SIG-M5 (cell line): ENCODE measurements around the gene GRIP1.

ENCODE experiments used
- DNase-seq: peaks from one replicate; lab custom pipeline; 2025; lab: John Stamatoyannopoulos, UW

The GRIP1 gene

GRCh38 chr12:66693901-66694513 is 15.1 kb upstream of the GRIP1 start:
- DNase-seq, result peak; percentile 28

DNA sequence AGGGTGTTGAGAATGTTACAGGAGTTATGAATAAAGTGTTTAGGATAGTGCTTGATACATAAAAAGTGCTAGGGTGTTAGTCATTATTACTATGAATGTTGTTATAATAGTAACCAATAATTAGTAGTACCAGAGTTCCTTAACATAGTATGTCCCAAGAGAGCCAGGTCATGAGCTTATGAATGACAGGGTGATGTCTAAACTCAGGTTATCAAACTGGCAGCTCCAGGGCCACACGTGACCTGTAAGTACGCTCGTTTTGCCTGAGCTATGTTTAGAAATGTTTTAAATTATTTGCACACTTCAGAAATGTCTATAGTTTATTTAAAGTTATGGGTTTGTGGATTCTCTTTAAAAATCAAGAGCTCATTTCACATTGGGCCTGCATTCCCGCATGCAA is 14.1 kb upstream of the GRIP1 start:
- no peak for DNase-seq

DNA sequence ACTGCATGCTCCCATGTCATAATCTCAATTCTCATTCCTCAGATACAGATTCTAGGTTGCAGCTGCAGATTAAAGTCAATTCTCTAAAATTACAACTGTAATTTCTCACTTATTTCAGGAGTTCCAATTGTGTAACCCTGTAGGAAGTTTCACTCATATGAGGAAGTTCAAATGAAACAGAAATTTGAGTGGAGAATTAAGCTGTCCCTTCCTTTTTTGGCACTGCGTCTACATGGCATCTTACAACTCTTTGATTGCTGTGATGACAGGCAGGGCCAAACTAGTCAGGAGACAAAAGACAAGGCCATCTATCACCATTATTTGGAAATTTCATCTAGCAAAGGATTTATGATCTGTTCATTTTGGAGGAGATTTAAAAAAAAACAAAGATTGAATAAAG is 13.3 kb upstream of the GRIP1 start:
- DNase-seq, result no peak

GRCh38 chr12:66688846-66689439 is 10.1 kb upstream of the GRIP1 start:
- no peak for DNase-seq

- no peak for DNase-seq
These were observed 5.3 kb upstream of the GRIP1 start for GRCh38 chr12:66684222-66684621.

- no peak for DNase-seq
These were observed 4.9 kb upstream of the GRIP1 start for GRCh38 chr12:66683822-66684221.

DNA sequence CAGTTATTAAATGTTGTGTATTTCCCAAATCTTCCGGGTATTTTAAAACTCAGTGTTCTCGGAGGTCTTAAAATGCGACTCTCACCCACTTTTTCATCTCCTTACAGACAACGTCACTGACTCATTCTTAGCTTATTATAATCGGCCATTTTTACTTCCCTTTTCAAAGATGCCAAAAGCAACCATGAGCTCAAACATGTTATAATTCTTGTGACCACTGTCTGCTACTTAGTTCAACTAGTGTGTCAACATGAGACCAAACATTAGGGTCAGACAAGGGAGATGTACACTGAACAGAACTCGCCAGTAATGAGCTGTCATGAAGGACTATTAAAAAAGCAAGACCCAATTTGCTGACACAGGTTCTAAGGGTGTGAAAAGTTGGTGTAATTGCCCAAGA is 4.2 kb upstream of the GRIP1 start:
- no peak for DNase-seq

DNA sequence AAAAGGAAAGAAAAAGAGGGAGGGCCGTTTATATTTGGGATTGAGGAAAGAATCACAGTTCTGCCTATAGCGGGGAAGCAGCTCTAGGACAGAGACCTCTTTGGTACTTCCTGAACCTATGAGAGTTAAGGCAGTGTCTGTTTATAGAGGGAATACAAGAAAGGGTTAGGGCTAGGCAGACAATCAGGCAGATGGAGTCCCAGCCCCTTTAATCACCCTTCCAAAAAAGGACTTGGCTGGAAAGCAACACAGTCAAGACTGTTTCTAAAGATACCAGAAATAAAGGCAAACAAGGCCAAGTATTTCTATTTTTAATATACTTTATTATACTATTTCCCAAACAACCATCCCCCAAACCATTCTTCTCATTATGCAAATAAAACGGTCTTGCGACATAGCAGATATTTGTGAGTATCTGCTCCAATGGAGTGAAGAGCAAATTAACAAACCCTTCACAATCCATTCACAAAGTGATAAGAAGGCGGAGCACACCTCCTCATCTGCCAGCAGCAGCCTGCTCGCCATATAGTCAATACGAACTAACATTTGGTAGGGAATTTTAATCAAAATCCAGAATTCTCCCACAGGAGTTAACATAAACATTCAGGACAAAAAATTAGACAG is 697 bp upstream of the GRIP1 start:
- DNase-seq, result no peak

GRCh38 chr12:66676241-66676640 is 2.6 kb downstream of the GRIP1 start:
- no peak for DNase-seq

- DNase-seq, result no peak
These were observed 4.3 kb downstream of the GRIP1 start for GRCh38 chr12:66674495-66675122.

DNA sequence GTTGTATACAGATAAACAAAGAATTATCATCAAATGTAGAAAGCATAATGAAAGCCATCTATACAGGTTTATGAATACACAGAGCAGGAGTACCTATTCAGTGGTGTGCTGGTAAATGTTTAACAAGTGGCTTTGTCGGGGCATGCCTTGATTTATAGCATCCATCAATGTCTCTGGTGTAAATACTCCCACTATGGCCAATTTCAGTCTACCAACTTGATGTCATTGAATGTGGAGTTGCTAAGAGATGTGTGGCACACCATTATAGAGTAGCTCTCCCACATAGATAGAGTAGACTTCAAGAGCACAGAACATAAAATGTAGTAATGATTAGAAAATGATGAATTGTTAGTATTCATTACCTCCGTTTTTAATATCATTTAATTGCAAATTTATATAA is 9.3 kb downstream of the GRIP1 start:
- no peak for DNase-seq

GRCh38 chr12:66668311-66668710 is 10.6 kb downstream of the GRIP1 start:
- DNase-seq, result no peak

DNA sequence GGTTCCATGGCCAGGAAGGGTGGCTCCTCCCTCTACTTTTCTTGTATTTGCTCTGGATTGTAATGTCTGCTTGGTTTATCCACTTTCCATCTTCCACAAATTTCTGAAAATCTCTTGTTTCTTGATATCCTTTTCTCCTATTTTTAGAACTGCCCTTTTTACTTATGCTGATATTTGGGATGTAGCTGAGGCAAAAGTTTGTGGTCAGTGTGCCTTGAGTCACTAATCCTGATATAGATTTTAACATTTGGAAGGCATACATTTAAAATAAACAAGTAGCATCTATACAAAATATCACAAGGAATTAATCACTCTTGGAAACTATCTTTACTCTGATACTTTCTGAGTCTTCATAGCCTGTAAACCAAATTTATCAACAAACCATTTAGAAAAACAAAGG is 11.0 kb downstream of the GRIP1 start:
- DNase-seq, result no peak

- DNase-seq, result no peak
These were observed 12.4 kb downstream of the GRIP1 start for GRCh38 chr12:66666481-66666880.

- no peak for DNase-seq
These were observed 13.4 kb downstream of the GRIP1 start for GRCh38 chr12:66665435-66665985.

DNA sequence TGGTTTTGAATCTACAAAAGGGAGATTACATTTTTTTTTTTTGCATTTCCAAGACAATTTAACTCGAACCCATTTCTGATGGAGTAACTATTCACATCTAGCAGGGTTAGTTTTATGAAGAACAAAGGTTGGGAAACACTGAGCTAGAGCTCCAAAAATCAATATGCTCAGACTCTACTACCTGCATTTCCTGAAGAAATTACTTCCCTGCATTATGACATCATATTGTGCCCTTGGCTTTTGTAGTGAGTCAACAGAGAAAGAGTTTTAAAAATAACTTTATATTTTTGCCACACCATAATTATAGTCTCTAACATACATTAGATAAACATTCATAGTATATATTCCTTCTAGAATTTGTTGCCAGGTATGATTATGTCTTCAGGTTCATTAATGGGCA is 14.8 kb downstream of the GRIP1 start:
- DNase-seq, result no peak

GRCh38 chr12:66663611-66664010 is 15.3 kb downstream of the GRIP1 start:
- DNase-seq, result no peak

DNA sequence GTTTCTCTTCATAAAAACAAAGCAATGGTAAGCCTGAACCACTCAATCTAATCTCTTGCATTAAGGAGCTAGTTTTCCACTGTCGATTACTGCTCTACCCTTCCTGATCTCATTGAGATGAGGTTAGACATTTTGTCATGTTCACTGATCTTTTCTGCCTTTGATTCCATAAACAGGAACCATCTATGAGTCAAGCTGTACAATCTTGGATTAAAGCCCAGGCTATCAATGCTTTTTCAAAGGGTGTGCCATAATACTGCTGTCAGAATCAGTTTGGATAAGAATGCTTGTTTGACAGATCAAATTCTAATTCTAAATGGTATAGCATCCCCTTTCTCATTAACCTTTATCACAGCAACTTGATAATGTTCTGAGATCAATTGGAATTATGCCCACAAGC is 16.1 kb downstream of the GRIP1 start:
- no peak for DNase-seq

DNA sequence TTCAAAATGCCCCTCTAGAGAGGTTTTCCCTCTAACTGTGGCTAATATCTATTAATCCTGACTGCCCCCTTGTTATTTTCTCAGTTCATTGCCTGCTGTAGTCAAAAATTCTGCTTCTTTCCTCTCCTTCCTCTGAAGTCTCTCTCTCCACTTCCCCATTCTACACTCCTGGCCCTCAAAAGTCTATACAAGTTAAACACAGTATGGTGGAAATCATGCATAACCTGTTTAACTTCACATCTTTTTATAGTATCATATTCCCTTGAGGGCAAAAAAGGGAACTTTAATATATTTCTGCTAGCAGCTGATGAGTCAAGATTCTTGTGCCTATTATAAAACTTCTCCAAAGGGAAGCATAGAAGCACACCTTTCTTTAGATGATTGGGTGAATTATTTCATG is 16.7 kb downstream of the GRIP1 start:
- no peak for DNase-seq

- no peak for DNase-seq
These were observed 17.5 kb downstream of the GRIP1 start for GRCh38 chr12:66661357-66661756.

DNA sequence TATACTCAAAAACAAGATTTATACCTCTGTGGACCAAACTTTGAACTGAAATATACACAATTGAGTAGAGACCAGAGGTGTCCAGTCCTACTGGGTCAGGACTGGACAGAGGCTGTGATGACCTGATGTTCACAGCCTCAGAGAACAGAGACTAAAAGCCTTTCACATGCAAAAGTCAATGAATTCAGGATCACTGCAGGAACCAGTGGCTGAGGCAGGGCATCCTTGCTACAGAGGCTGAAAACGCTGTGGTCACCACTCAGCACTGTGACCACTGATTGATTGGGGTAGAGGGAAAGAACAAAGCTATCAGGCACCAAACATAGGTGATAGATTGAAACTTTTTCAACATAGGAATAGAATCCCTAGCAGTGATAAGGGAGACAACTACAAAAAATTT is 25.1 kb downstream of the GRIP1 start:
- DNase-seq, result no peak

DNA sequence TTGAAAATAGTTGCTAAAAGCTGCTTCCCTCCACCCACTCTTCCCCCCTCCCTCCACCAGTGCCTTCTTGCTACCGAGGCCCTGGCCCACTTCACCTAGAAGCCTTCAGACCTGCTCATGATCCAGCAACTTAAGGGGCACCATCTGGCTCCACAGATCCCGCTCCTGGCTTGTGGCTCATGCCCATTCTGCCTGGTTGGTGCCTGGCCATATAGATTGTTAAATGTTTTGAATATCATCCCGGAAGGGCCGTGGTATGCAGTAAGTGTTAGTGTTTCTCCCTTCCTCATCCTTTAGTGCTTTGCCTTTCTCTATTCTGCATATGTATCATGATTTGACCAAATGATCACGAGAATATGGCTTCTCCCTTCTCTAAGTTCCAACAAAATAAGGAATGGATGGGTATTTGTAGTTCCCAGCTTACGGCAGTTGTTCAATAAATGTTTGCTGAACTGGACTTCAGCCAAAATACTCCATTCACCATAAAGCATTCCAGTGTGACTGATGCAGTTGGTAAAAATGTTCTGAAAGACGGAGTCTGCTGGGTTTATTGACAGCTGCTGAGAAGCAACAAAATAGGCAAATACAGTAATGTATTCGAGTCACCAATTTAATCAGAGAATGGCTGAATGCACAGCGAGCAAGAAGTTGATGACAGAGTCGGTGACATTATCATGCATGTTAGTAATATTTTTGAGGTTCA is 30.7 kb downstream of the GRIP1 start:
- DNase-seq, result no peak
